Adrenal gland (tissue), 5 donors: ENCODE measurements around the gene STX18.
"Not testable (repeated sequence)": the region's sequence is repeated elsewhere in the genome, so short reads cannot be mapped to it uniquely, and the experiment has no call there.

Source experiments
- CTCF ChIP-seq, 6 experiments: fragments of 450-650 bp in 4 of 6; fragments of 200-600 bp in 2 of 6; sonication (generic) in 1 of 6; IDR thresholded peaks; 1 replicate in 5 of 6; 2 replicates in 1 of 6; pipeline versions ENCODE4 v1.5.1 to v1.8.0; 2016 to 2021; ENCODE audit warnings: antibody characterized with exemption in 6 of 6, mild to moderate bottlenecking in 2 of 6, moderate library complexity in 1 of 6
- POLR2A ChIP-seq, 2 donors: fragments of 450-650 bp; IDR thresholded peaks; one replicate each; pipeline ENCODE4 v1.6.1; 2017; ENCODE audit warnings: antibody characterized with exemption in 2 of 2, mild to moderate bottlenecking in 2 of 2, moderate library complexity in 1 of 2
- donor health status: DM: no; HTN: no; CAD: no.

- TF ChIP-seq POLR2A, CTCF (IDR thresholded peaks at IDR 0.05): not testable (repeated sequence)
These were observed 28.0 kb upstream of the STX18 start for GRCh38 chr4:4569861-4570260.
